NCI-H2029 (cell line): ENCODE measurements around the gene CHD2.
A peak's percentile ranks its signal among the peaks of the same experiment; 100 is the strongest.
"Not testable (repeated sequence)": the region's sequence is repeated elsewhere in the genome, so short reads cannot be mapped to it uniquely, and the experiment has no call there.

Source experiments
- DNase-seq: peaks from one replicate; lab custom pipeline; 2025; lab: John Stamatoyannopoulos, UW

The CHD2 gene

DNA sequence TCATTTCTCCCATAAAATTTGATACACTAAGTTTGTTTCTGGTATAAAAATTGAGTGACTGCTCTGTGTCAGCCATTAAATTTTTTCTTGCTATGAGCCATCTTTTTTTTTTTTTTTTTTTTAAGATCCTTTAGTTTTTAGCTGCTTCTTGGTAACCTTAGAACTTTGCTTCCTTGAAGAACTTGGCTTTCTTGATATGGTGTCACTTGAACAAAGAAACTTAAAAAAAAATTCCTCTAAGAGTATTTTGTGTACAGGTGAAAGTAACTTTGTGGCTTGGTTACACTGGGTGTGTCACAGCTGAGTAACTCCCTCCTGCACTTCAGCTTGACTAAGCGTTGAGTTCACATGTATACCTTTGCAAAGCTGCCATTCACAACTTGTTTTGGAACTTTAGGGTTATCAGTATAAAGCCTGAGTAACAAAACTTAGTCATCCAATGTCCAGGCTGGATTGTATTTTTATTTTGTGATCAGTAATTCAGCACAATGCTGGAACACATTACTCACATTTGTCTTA is 6.5 kb downstream of the CHD2 start:
- DNase-seq, result no peak

DNA sequence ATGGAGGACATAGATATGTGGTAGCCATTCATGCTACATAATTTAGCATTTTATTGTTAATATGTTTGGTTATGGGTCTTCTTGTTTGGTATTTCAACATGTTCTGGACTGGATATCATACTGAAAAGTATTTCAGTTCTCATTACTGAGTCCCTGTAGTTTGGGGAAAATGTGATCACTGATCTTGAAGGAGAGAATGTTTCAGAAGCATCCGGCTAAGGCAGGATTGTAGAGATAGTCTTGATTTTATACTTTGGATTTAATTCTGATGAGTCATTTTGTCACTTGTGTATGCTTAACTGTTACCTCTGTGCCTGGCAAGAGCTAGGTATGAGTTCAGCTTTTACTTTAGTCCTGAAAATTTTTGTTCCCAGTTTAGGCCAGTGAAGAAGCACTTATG is 7.1 kb downstream of the CHD2 start:
- no peak for DNase-seq

DNA sequence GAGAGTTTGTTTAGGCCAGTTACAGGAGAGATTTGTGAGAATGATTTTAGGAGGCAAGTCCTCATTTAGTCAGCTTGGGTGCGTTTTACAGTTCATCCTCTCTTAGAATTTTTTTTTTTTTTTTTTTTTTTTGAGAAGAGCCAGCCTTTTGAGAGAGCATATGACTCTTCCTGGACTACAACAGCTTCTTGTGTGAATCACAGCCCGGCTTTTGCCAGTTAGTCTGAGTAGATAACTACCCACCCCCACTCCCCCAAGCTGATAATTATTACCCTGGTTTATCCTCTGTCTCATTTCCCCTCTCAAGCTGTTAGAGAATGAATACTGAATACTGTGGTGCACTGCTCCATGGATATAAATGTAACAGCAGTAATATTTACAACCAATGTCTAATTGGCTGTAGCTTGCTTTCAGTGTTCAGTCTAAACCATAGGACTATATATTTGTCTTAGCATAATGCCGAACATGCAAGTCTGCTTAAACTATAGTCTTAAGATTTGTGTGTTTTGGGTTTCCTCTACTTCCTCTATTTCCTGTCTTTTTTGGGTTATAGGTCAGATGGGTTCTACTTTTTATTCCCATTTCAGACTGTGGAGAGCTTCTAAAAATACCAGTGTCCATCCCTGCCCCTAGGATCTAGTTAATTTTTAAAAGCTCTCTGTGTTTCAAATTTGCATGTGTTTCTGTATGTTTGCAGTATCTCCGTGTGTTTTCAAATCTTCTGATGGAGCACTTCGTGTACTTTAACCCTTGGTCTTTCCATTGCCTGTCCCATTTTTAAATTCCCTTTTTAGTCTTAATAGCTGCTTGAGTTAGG is 8.0 kb downstream of the CHD2 start:
- DNase-seq, result no peak

DNA sequence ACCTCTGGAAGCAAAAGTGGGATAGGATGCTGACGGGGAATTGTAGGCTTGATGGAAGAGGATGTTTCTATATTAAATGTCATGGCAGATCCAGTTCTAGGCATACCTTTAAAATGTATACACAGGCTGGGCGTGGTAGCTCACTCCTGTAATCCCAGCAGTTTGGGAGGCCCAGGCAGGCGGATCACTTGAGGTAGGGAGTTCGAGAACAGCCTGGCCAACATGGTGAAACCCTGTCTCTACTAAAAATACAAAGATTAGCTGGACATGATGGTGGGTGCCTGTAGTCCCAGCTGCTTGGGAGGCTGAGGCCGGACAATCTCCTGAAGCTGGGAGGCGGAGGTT is 8.6 kb downstream of the CHD2 start:
- no peak for DNase-seq

DNA sequence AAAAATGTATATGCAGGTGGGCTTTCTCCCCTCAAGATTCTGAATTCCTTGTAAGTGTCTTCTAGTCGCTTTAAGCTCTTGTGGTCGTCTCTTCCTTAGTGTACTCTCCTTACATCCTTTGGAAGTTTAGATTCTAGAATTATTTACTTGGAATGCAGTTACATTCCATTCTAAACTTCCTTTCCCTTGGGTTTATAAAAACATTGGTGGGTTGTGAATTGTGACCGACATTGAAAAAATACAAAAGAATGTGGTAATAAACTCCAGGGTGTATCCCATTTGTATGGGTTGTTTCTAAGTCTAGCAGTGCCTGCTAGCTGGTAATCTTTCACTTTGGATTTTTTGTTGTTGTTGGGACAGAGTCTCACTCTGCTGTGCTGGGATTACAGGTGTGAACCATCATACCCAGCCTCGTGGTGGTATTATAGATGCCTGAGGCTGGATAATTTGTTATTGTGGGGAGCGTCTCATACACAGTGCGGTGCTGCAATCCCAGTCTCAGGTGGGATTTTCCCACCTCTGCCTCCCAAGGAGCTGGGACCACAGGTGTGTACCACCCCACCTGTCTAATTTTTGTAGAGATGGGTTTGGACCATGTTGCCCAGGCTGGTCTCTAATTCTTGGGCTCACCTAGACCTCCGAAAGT is 9.1 kb downstream of the CHD2 start:
- DNase-seq, result no peak

DNA sequence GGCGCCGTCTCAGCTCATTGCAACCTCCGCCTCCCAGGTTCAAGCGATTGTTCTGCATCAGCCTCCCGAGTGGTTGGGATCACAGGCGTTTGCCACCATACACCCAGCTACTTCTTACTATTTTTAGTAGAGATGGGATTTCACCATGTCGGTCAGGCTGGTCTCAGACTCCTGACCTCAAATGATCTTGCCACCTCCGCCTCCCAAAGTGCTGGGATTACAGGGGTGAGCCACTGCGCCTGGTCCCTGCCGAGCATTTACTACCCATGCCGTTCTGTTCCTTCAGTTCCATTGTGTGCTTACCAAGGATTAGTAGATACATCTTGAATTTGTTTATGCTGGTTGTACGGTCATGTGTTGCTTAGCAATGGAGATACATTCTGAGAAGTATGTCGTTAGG is 10.3 kb downstream of the CHD2 start:
- DNase-seq, result no peak

DNA sequence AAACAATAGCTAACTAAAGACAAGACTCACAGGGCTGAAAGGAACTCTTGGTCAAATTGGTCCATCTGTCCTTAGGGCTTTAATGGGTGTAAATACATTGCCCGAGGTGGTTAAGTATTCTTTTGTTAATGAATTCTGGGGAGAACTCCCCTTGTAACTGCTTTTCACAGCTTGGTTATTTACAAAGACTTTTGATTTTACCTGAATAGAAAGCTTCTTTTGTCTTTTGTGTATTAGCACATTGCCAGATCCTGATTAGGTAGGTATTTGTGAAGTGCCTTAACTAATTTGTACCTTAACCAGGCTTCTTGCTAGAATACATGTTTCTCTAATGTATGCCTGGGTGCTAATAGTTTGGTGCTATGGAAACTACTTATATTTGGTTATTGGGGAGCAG is 14.0 kb downstream of the CHD2 start:
- no peak for DNase-seq

DNA sequence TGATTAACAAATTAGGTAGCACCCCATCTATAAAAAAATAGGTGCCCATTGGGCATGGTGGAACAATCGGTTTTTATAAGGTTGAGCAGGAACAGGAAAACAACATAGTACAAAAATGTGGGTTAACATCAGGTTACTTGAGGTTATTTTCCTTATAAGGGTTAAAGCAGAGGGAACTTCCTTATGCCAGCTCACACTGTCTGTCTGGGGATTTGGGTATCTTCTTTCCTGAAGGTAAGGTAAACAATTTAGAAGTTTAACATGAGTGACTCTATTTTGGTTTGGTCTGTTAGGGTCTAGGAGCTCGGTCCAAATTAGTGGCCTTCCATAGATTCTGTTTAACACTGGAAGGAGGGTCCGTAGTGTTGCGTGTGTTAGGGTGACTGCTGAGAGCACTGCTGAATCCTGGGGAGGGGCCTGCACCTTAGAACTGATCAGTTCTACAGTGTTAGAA is 14.7 kb downstream of the CHD2 start:
- DNase-seq, result no peak

DNA sequence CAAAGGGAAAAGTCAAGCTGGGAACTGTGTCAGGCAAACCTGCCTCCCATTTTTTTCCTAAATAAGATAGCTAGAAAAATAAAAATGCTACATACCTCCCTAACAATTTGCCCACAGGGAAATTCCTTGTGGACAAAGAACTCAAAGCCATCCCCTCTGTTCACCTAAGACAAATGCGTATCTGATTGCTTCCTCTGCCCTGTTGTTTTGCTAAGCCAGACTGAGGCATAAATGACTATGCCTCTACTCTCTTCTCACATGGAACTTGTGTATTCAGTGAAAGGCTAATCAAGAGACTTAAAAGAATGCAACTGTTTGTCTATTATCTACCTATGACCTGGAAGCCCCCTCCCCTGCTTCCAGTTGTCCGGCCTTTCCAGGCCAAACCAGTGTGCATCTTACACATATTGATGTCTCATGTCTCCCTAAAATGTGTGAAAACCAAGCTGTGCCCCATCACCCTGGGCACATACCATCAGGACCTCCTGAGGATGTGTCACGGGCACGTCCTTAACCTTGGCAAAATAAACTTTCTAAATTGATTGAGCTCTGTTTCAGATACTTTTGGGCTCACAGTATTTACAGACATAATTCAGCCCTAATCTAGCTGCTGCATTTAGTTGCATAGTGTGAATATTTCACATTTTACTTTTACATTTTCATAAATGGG is 15.8 kb downstream of the CHD2 start:
- no peak for DNase-seq

DNA sequence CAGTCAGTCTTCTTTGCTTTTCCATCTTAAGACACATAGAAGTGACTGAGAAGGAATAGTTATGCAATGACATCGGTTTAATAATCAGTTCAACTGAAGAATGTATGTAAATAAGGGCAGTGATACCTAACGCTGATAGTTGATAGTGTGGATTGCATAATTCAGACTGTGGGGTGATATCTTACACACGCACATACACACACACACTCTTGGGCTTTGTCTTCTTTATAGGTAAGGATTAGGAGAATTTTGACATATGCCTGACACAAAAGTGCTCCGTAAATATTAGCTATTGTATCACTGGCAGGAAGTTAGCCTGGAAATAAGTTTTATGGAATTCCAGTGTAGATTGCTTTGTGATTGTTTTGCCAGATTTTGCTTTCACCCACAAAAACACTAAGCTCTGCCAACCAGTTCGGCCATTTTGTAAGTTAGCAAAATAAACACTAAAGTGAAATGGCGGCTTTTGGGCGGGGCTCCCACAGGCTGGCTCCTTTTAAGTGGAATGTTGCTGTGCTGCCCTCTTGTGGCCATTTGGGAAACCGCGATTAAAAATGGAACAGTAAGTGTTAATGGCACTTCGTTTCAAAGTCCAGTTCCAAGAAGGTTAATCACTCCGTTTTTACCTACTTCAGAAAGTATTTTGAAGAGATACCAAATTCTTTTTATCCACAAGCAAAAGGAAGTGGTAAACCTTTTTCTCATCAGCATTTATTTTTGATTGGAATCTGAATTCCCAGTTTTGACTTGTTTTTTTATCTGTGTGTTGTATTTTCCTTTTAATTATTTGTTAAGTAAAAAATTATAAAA is 17.7 kb downstream of the CHD2 start:
- peak; percentile 79 for DNase-seq

DNA sequence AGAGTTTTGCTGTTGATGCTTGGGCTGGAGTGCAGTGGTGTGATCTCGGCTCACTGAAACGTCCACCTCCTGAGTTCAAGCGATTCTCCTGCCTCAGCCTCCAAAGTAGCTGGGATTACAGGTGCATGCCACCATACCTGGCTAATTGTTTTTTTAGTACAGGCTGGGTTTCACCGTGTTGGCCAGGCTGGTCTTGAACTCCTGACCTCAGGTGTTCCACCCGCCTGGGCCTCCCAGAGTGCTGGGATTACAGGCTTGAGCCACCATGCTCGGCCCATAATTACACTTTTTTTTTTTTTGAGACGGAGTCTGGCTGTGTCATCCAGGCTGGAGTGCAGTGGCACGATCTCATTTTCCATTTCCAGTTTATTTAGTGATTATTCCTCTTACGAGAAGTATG is 18.8 kb downstream of the CHD2 start:
- DNase-seq, result not testable (repeated sequence)

DNA sequence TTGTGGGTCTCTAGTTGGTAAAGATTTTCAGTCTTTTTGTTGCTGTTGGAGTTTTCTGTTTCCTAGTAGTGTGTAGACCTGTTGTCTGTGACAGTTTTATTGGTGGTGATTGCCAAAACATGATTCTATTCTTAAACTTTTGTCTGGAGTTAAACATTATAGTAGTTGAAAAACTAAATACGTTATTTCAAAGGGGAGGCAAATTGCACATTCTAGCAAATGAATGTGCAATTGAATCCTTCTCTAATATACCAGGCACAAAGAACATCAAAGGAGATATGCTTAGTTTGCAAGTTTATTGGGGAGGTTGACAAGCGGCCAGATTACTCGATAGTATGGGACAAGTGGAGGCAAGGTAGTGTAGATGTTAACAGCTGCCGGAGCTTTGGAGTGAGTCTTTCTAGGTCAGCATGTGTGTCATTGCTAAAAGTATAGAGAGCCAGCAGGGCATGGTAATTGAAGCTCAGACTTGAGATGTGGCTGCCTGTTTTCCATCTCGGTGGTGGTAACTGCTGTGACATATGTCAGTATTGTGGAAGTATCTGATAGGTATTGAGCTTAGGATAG is 20.6 kb downstream of the CHD2 start:
- DNase-seq, result no peak

DNA sequence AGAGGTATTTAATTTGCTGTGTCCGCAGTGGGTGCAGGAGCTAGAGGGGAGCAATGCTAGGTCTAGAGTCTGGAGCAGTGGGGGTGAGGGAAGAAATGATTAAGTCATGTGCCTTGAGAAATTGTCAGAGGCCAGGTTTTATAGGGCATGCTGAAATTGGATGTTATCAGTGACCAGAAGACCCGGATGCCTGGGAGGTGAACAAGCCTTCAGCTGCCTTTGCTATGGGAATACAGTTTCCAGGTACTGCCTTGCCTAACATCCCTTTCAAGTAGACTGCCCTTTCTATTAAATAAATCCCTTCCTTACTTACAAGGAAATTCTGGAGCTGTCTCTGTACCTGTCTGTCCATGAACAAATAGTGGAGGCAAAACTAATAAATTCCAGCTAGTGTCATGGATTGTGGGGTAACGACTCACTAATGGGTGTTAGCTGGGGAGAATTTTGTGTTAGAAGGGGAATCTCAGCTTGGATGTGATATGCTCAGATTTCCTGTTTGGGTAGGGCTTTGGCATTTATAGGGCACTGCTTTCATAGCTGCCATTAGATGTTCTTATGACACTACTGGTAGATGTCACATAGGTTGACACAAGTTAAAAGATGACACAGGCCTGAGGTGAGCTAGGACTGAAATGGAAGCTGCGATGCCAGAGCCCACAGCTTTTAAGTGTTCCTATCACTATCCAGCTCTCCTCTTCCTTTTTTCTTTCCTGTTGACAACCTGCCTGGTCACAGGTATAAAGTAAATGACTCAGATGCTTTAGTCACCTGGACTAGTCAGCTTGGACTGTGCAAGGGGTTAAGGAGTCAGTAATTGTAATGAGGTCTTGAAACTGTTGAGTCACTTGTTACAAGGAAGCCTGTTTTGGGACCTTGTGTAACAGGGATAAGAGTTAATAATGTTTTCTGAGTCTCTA is 21.3 kb downstream of the CHD2 start:
- DNase-seq, result no peak

DNA sequence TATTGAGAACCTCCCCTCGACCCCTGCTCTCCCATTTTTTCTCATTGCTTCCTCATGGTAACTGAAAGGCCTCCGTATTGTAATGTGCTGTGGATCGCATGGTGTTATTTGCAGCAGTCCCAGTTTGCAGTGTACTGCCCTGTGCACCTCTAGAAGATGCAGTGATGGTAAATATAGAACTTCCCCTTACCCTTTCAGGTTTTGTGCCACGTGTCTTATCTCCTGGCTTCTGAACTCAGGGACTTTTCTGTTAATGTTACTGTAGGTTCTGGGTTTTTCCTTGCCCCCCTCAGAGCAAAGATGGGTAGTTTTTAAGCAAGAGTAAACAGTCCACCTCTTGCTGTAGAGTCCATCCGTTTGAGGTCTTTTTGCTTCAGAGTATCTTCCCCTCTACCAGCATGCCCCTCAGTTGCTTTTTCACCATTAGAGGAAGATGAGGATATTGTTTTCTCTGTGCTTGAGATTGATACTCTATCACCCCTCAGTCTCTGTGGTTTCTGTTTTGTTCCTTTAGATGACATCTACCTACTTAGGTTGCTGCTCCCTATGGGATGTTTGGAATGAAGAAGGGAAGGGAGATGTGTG is 22.4 kb downstream of the CHD2 start:
- DNase-seq, result no peak

DNA sequence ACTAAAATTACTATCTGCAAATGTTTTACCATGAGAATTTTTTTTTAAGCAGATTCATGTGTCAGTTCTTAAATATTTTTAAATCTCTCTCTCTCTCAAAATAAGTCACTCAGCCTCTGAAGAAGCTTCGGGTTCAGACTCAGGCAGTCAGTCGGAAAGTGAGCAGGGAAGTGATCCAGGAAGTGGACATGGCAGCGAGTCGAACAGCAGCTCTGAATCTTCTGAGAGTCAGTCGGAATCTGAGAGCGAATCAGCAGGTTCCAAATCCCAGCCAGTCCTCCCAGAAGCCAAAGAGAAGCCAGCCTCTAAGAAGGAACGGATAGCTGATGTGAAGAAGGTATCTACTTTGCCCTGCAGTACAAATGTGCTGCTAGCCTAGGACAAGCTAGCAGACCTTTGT is 24.1 kb downstream of the CHD2 start:
- no peak for DNase-seq

DNA sequence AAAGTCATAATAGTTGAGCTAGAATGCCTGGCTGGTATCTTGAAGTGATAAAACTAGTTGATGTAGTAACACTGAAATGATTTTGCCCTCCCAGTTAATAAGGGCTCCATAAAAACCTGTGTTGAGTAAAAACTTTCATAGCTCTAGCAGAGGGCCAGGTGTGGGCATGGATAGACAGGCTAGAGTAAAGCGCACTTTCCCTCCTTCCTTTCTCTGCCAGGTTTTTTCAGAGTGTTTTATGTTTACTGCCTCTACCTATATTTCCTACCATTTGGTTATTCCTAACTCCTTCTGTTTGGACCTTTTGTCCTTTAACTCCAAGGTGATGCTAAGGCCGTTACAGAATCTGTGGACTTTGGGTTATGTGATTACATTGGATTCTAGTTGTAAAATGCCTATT is 25.3 kb downstream of the CHD2 start:
- no peak for DNase-seq

DNA sequence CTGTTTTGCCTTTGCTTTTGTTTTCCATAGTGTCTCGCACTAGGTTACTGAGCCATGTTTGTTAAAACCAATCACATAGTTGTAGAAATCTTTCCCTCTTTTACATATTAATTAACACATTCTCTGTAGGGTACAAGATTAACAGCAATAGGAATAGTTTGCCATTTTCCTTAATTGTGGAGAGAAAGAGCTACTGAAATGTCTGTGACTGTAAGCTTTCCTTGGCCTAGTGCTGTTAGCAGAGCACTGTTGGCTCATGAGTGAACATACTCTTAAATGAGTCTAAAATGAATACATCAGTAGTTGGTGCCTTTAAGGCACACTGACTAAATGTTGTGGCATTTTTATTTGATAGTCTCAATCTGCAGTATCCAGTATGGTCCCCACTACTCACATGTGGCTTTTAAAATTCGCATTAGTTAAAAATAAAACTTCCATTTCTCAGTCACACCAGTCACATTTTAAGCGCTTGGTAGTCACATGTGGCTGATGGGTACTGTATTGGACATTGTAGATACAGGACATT is 28.2 kb downstream of the CHD2 start:
- DNase-seq, result no peak

DNA sequence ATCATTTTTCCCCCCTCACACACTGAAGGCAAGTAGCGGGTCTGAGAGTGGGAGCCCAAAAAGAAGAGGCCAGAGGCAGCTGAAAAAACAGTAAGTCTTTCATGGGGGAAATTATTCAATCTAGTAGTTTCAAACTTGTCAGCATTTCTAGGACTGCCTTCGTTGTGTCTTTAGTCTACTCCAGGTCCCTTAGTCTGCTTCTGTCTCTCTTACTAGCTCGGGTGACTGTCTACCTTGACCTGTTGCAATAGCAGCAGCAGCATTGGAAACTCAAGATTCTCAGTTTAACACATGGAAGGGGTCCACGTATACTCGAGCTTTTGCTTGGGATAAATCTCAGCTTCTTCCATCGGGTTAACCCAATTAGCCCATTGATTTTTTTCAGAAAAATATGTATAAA is 28.9 kb downstream of the CHD2 start:
- no peak for DNase-seq

DNA sequence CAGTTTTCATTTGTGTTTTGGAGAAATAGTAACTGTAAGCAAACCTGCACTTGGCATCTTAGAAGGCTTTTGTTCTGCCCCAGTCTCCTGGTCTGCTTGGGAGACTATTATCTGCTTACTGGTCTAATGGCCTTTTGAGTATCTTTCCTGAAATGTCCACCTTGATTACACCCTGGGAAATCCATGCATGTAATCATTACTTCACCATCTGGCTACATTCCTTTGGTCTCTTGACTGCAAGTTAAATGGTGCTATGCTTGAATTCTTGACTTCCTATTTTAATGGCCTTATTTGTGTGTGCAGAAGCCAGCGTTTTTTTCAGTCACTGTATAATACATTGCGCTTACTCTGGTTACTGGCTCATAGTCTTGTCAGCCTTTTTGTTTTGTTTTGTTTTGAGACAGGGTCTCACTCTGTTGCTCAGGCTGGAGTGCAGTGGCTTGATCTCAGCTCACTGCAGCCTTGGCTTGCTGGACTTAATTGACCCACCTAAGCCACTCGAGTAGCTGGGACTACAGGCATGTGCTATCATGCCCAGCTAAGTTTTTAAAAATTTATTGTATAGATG is 30.0 kb downstream of the CHD2 start:
- no peak for DNase-seq

DNA sequence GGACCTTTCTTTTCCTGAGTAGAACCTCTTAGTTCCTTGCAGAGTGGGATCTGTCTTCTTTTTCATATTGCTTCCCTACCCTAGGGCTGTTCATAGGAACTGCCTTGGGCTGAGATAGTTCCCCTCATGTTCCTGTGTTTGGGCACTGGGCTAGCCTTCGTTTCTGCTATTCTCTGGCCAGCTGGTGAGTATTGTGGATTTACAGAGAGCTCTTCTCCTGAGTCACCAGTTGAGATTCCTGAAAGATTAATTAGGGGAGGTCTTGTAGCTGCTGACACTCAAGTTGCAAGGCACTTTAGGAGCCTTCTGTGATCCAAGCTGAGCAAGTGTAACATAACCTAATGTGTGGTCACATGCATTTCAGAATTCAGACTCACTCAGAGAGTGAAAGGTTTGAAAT is 30.7 kb downstream of the CHD2 start:
- DNase-seq, result no peak
